WERI-Rb-1 (cell line): ENCODE measurements around the gene SBF1.
A peak's percentile ranks its signal among the peaks of the same experiment; 100 is the strongest.
"Not testable (repeated sequence)": the region's sequence is repeated elsewhere in the genome, so short reads cannot be mapped to it uniquely, and the experiment has no call there.

Experiments
- DNase-seq: peaks from one replicate; pipeline ENCODE4 v3.0.0-alpha.2; 2020
- H3K27ac ChIP-seq: fragments of 250-450 bp; sonication (Bioruptor Pico); 2 replicates; pipeline ENCODE4 v1.5.1; 2020; ENCODE audit warnings: mild to moderate bottlenecking, moderate library complexity
- H3K27me3 ChIP-seq: fragments of 250-450 bp; sonication (Bioruptor Pico); 2 replicates; pipeline ENCODE4 v1.5.1; 2021; ENCODE audit warnings: mild to moderate bottlenecking, low read depth, moderate library complexity; ENCODE audit not compliant: insufficient read depth, severe bottlenecking
- H3K36me3 ChIP-seq: fragments of 250-450 bp; sonication (Bioruptor Pico); 2 replicates; pipeline ENCODE4 v1.5.1; 2020; ENCODE audit warnings: mild to moderate bottlenecking, moderate library complexity
- H3K4me3 ChIP-seq: 2 replicates; pipeline ENCODE4 v1.5.1; 2011; ENCODE audit warnings: low read depth, mild to moderate bottlenecking, control low read depth, low read length
- H3K9me3 ChIP-seq: fragments of 250-450 bp; sonication (Bioruptor Pico); 2 replicates; pipeline ENCODE4 v1.5.1; 2021; ENCODE audit warnings: mild to moderate bottlenecking, moderate library complexity; ENCODE audit not compliant: severe bottlenecking
- TF ChIP-seq, protein P1 (sequence below): IDR thresholded peaks from 2 replicates; pipeline ENCODE4 v1.5.1; 2011; ENCODE audit warnings: low read depth, mild to moderate bottlenecking, control low read depth, inconsistent platforms, low read length

SBF1 gene

DNA sequence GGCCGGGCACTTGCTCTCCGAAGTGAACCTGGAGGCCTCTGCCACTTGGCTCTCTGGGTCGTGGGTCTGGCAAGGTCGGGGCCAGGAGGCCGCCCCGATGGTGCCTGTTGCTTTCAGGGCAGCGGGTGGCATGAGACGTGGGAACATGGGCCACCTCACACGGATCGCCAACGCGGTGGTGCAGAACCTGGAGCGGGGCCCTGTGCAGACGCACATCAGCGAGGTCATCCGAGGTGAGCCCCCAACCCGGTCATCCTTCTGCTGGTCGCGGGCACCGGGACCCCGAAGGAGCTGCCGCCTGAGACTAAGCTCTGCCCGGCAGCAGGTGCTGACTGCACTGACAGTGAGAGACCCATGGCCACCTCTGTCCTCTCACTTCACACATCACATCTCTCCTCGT, 40.0 kb downstream of the SBF1 start:
- Histone ChIP-seq H3K27me3 (no peaks in the 10 kb centered on the region), H3K36me3 (peaks cover 48% of the 10 kb centered on the region), H3K27ac (no peak overlapping the region), H3K9me3 (no peaks in the 10 kb centered on the region), H3K4me3 (no peak overlapping the region)
- TF ChIP-seq, protein P1, sequence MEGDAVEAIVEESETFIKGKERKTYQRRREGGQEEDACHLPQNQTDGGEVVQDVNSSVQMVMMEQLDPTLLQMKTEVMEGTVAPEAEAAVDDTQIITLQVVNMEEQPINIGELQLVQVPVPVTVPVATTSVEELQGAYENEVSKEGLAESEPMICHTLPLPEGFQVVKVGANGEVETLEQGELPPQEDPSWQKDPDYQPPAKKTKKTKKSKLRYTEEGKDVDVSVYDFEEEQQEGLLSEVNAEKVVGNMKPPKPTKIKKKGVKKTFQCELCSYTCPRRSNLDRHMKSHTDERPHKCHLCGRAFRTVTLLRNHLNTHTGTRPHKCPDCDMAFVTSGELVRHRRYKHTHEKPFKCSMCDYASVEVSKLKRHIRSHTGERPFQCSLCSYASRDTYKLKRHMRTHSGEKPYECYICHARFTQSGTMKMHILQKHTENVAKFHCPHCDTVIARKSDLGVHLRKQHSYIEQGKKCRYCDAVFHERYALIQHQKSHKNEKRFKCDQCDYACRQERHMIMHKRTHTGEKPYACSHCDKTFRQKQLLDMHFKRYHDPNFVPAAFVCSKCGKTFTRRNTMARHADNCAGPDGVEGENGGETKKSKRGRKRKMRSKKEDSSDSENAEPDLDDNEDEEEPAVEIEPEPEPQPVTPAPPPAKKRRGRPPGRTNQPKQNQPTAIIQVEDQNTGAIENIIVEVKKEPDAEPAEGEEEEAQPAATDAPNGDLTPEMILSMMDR: no peak
- peak; percentile 3 for DNase-seq

DNA sequence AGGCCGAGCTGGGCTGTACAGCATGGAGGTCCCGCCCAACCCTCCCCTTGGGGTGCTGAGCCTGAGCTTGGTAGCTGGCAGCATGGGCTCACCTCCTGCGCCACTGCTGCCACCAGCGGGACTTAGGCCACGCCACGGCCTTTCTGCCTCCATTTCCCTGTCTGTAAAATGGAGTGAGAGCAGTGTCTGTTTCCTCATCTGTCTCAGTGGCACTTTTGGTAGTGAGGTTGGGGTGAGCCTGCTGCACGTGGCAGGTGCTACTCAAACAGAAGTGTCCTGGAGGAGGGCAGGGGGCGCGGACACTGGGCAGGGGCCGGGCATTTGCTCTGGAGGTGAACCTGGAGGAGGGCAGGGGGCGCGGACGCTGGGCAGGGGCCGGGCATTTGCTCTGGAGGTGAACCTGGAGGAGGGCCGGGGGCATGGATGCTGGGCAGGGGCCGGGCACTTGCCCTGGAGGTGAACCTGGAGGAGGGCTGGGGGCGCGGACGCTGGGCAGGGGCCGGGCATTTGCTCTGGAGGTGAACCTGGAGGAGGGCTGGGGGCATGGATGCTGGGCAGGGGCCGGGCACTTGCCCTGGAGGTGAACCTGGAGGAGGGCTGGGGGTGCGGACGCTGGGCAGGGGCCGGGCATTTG, 41.8 kb downstream of the SBF1 start:
- DNase-seq, H3K9me3 ChIP-seq, H3K4me3 ChIP-seq, H3K27me3 ChIP-seq, H3K27ac ChIP-seq: not testable (repeated sequence)
- peaks cover 38% of the 10 kb centered on the region for H3K36me3 ChIP-seq

DNA sequence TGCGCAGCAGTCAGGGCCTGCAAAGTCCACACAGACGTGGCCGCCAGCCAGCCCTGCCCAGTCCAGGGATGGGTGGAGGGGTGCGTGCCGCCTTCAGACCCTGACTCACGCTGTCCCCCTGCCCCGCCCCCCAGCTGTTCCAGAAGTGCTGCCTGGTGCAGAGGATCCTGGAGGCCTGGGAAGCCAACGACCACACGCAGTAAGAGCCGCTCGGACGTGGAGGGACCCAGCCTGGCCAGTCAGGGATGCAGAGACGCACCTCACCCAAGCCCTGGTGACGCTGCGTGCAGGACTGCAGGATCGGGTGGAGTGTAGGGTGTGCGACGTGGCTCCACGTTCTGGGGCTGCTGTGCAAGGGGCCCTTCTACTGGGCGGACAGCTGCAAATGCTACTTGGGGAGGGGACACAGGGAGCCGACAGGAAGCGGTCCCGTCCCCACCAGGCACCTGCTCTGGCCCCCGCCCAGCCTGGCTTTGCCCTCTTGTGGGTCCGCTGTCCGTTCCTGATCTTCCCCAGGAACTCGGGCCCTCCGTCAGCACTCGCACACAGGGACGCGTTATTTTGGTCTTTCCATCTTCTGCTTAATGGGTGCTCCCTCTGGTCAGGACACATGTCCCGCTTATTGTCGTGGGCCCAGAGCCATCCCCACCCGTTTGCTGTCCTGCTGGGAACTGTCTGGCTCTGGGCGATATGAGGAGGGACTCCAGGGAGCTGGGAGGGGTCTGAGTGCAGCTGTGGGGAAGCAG, 42.5 kb downstream of the SBF1 start:
- no peak for DNase-seq
- H3K27ac ChIP-seq: no peak overlapping the region
- TF ChIP-seq, protein P1: no peak
- no peak overlapping the region for H3K4me3 ChIP-seq
- H3K27me3 ChIP-seq: no peaks in the 10 kb centered on the region
- no peaks in the 10 kb centered on the region for H3K9me3 ChIP-seq
- H3K36me3 ChIP-seq: peaks cover 45% of the 10 kb centered on the region

DNA sequence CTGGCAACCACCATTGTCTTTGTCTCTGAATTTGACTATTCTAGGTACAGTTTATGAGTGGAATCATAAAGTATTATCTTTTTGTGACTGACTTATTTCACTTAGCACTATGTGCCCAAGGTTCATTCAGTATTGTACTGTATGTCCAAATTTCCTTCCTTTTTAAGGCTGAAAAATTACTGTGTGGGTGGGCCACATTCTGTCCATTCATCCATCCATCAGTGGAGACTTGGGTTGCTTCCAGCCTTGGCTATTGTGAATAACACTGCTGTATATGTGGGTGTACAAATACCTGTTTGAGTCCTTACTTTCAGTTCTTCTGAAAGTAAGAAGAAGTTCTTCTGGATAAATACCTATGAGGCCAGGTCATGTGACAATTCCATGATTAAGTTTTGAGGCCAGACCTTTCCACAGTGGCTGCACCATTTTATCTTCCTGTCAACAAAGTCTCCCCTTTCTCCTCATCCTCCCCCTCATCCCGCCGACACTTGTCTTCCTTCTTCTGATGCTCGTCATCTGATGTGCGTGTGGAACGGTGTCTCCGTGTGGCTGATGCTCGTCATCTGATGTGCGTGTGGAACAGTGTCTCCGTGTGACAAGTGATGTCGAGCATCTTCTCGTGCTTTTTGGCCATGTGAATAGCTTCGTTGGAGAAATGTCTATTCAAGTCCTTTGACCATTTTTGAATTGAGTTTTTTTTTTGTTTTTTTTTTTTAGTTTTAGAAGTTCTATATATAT, 49.5 kb downstream of the SBF1 start:
- H3K9me3 ChIP-seq: no peaks in the 10 kb centered on the region
- TF ChIP-seq, protein P1: no peak
- no peak overlapping the region for H3K4me3 ChIP-seq
- no peak overlapping the region for H3K27ac ChIP-seq
- peaks cover 64% of the 10 kb centered on the region for H3K36me3 ChIP-seq
- H3K27me3 ChIP-seq: no peaks in the 10 kb centered on the region
- DNase-seq: no peak

DNA sequence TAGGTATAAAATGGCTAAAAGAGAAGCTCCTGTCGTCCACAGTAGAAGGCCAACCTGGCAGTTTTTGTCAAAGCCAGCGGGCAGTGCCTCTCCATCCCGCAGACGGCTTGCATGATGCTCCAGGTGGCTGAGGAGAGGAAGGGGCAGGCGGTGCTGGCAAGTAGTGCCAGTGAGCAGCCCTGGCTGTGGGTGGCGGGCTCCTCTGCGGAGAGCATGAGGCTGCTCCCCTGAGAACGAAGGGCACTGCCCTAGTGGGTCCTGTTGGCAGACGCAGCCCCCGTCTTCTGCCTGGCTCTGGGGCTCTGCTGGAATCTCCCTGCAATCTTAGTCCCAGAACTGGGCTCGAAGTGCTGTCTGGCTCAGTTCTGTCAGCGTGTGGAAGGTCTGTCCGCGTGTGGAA, 50.9 kb downstream of the SBF1 start:
- TF ChIP-seq, protein P1: no peak
- peaks cover 69% of the 10 kb centered on the region for H3K36me3 ChIP-seq

DNA sequence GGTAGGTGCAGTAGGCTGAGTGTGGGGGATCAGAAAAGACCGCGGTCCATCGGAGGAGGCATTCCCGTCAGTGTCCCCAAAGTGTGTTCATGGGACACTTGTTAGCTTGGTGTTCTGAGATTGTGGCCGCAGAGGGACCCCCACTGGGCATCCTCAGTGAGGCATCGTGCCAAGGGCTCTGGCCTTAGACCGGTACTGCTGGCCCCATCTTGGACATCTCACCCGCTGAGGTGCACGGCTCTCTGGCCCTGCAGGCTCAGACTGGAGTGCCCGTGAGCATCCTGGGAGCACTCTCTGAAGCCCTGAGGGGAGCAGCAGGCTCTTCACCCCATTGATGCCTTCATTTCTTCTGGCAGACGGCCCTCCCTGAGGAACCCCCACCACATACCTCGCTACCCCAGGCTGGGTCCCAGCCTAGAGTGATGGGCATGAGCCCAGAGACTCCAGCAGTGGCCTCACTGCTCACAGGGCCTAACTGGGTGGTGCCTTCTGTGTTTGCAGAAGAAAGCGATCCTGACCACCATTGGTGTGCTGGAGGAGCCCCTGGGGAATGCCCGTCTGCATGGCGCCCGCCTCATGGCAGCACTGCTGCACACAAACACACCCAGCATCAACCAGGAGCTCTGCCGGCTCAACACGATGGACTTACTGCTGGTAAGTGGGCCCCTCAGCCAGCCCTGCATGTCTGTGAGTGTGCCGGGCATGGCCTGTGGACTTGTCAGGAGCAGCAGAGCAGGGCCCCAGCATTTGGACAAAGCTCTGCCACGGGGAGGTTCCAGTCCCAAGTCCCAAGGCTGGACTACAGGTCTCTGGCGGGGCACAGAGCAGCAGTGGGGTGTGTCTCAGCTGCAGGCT, 51.6 kb downstream of the SBF1 start:
- TF ChIP-seq, protein P1: no peak
- H3K27me3 ChIP-seq: no peaks in the 10 kb centered on the region
- no peaks in the 10 kb centered on the region for H3K9me3 ChIP-seq
- peaks cover 70% of the 10 kb centered on the region for H3K36me3 ChIP-seq
- no peak overlapping the region for H3K27ac ChIP-seq
- no peak overlapping the region for H3K4me3 ChIP-seq
- DNase-seq: no peak

More for the DNA sequence above, 50.9 kb downstream of the SBF1 start:
- H3K27me3 ChIP-seq: no peaks in the 10 kb centered on the region
- no peak overlapping the region for H3K4me3 ChIP-seq
- no peak for DNase-seq
- H3K9me3 ChIP-seq: no peaks in the 10 kb centered on the region
- H3K27ac ChIP-seq: no peak overlapping the region
